Liver (tissue), 9 donors: ENCODE results near the gene HIF1AN. TPM values are rescaled to one million over a fixed set of nuclear protein-coding genes. Genes with fewer than 3 reads are reported as not detected.

Experiments used
- DNase-seq: peaks from one replicate; pipeline ENCODE4 v3.0.0-alpha.2; 2017; ENCODE audit warnings: low spot score
- H3K27ac ChIP-seq, 2 donors: one replicate each; pipeline ENCODE4 v1.7.0; 2013; ENCODE audit warnings: inconsistent platforms in 2 of 2, low read length in 2 of 2, control low read depth in 1 of 2, low read depth in 1 of 2, mild to moderate bottlenecking in 1 of 2
- H3K27me3 ChIP-seq, 4 donors: one replicate each; pipeline versions ENCODE4 v1.6.1 to v1.7.0; 2013; ENCODE audit warnings: low read length in 3 of 4, inconsistent platforms in 1 of 4, mild to moderate bottlenecking in 1 of 4, moderate library complexity in 1 of 4; ENCODE audit not compliant: control insufficient read depth in 4 of 4, insufficient read depth in 4 of 4
- H3K36me3 ChIP-seq, 4 donors: one replicate each; pipeline versions ENCODE4 v1.6.1 to v1.7.0; 2013; ENCODE audit warnings: low read length in 3 of 4, mild to moderate bottlenecking in 3 of 4, low read depth in 1 of 4, moderate library complexity in 1 of 4; ENCODE audit not compliant: control insufficient read depth in 4 of 4, insufficient read depth in 3 of 4
- H3K4me1 ChIP-seq, 4 donors: one replicate each; pipeline versions ENCODE4 v1.6.1 to v1.7.0; 2013; ENCODE audit warnings: low read length in 3 of 4, mild to moderate bottlenecking in 3 of 4, moderate library complexity in 1 of 4; ENCODE audit not compliant: control insufficient read depth in 4 of 4, insufficient read depth in 4 of 4
- H3K4me3 ChIP-seq, 3 donors: one replicate each; pipeline versions ENCODE4 v1.6.1 to v1.7.0; 2013; ENCODE audit warnings: low read length in 3 of 3, control low read depth in 1 of 3, low read depth in 1 of 3, mild to moderate bottlenecking in 1 of 3
- H3K9ac ChIP-seq, 2 donors: one replicate each; pipeline ENCODE4 v1.7.0; 2013; ENCODE audit warnings: low read length in 2 of 2, mild to moderate bottlenecking in 2 of 2, moderate library complexity in 2 of 2, control low read depth in 1 of 2, low read depth in 1 of 2
- H3K9me3 ChIP-seq, 4 donors: one replicate each; pipeline versions ENCODE4 v1.6.1 to v1.7.0; 2013; ENCODE audit warnings: low read length in 3 of 4; ENCODE audit not compliant: control insufficient read depth in 4 of 4
- EGR1 ChIP-seq, 2 donors: IDR thresholded peaks; 2 replicates each; pipeline ENCODE4 v1.6.1; 2016 to 2018; ENCODE audit warnings: antibody characterized with exemption in 2 of 2, low read depth in 2 of 2
- FOXA1 ChIP-seq: IDR thresholded peaks from 2 replicates; pipeline ENCODE4 v1.6.1; 2016; ENCODE audit warnings: antibody characterized with exemption
- FOXA2 ChIP-seq: IDR thresholded peaks from 2 replicates; pipeline ENCODE4 v1.6.1; 2016; ENCODE audit warnings: antibody characterized with exemption
- GABPA ChIP-seq, 2 donors: IDR thresholded peaks in 1 of 2; conservative IDR thresholded peaks in 1 of 2; 2 replicates each; pipeline ENCODE4 v1.6.1; 2016; ENCODE audit warnings: antibody characterized with exemption in 2 of 2, mild to moderate bottlenecking in 1 of 2, moderate library complexity in 1 of 2
- HNF4A ChIP-seq, 2 donors: conservative IDR thresholded peaks; 2 replicates each; pipeline ENCODE4 v1.6.1; 2016; ENCODE audit warnings: antibody characterized with exemption in 2 of 2, mild to moderate bottlenecking in 2 of 2
- HNF4G ChIP-seq: IDR thresholded peaks from 2 replicates; pipeline ENCODE4 v1.6.1; 2016; ENCODE audit warnings: antibody characterized with exemption
- JUND ChIP-seq, 2 donors: IDR thresholded peaks; 2 replicates each; pipeline ENCODE4 v1.6.1; 2016; ENCODE audit warnings: antibody characterized with exemption in 2 of 2
- NR2F2 ChIP-seq: IDR thresholded peaks from 2 replicates; pipeline ENCODE4 v1.6.1; 2016; ENCODE audit warnings: antibody characterized with exemption
- RAD21 ChIP-seq, 2 donors: IDR thresholded peaks; 2 replicates each; pipeline ENCODE4 v1.6.1; 2016; ENCODE audit warnings: antibody characterized with exemption in 2 of 2, mild to moderate bottlenecking in 2 of 2
- RXRA ChIP-seq, 2 donors: IDR thresholded peaks; 2 replicates each; pipeline ENCODE4 v1.6.1; 2017 to 2018; ENCODE audit warnings: antibody characterized with exemption in 2 of 2, mild to moderate bottlenecking in 1 of 2
- SP1 ChIP-seq: IDR thresholded peaks from 2 replicates; pipeline ENCODE4 v1.6.1; 2018; ENCODE audit warnings: antibody characterized with exemption, mild to moderate bottlenecking
- TAF1 ChIP-seq: conservative IDR thresholded peaks from 2 replicates; pipeline ENCODE4 v1.6.1; 2016; ENCODE audit warnings: antibody characterized with exemption, mild to moderate bottlenecking
- YY1 ChIP-seq: IDR thresholded peaks from 2 replicates; pipeline ENCODE4 v1.6.1; 2016; ENCODE audit warnings: antibody characterized with exemption, mild to moderate bottlenecking
- ZBTB33 ChIP-seq: IDR thresholded peaks from 2 replicates; pipeline ENCODE4 v1.6.1; 2016; ENCODE audit warnings: antibody characterized with exemption
- WGBS: extraction: QIAGEN DNeasy Blood & Tissue Kit; methylation state at CpG from one replicate; pipeline ENCODE4 v1.1.7; 2013; 5-methylcytosine and 5-hydroxymethylcytosine counted together
- polyA plus RNA-seq, 2 donors: library from polyadenylated mRNA; stranded (reverse) in 1 of 2; unstranded in 1 of 2; fragments of 200-250 nt in 1 of 2; fragments of >200 nt in 1 of 2; fragmentation: Nextera tagmentation in 1 of 2; extraction: Ambion mirVana in 1 of 2; gene quantifications; one replicate each; pipeline versions ENCODE4 v1.2.1 to v1.2.3, GENCODE V29; 2013 to 2015
- total RNA-seq, 2 donors: library from RNA; depleted of rRNA; stranded (reverse); fragments of >200 nt; gene quantifications; one replicate each; pipeline ENCODE4 v1.2.3, GENCODE V29; 2014
- TF ChIP-seq, protein P1 (sequence below): IDR thresholded peaks from 2 replicates; pipeline ENCODE4 v1.6.1; 2016; ENCODE audit warnings: antibody characterized with exemption
- TF ChIP-seq, protein P2 (sequence below): IDR thresholded peaks from 2 replicates; pipeline ENCODE4 v1.6.1; 2016; ENCODE audit warnings: antibody characterized with exemption
- TF ChIP-seq, protein P3 (sequence below): fragments of 150-350 bp; IDR thresholded peaks from 2 replicates; pipeline ENCODE4 v1.5.1; 2017; ENCODE audit warnings: improper control_type of control experiment, low read depth, low read length; ENCODE audit not compliant: missing input control
- TF ChIP-seq, protein P4 (sequence below): IDR thresholded peaks from 2 replicates; pipeline ENCODE4 v1.6.1; 2016; ENCODE audit warnings: antibody characterized with exemption, mild to moderate bottlenecking
- donor health status: healthy.
- donor health status: healthy.
- donor health status: healthy.
- donor health status: healthy.
- donor health status: healthy.

The HIF1AN gene
- total and polyA plus RNA-seq, 4 donors, result 4.6 to 10.7 (median 7.5) TPM

- WGBS, result 70% methylated on average over 8 of the region's 8 CpGs
- Histone ChIP-seq H3K9ac (no peak overlapping the region), H3K9me3 (no peaks in the 10 kb centered on the region), H3K4me3 (no peak overlapping the region), H3K27ac (no peak overlapping the region), H3K27me3 (peaks cover 0 to 11% (median 3%) of the 10 kb centered on the region in 4 donors), H3K36me3 (no peaks in the 10 kb centered on the region), H3K4me1 (no peaks in the 10 kb centered on the region)
- no peak for DNase-seq
- TF ChIP-seq NR2F2 (no peak), SP1 (no peak), YY1 (no peak), FOXA1 (no peak), JUND (IDR thresholded peaks at IDR 0.05) (no peak), HNF4A (conservative IDR thresholded peaks at IDR 0.05) (no peak), FOXA2 (no peak), GABPA (IDR thresholded peaks at IDR 0.05 in 1 of 2, conservative IDR thresholded peaks at IDR 0.05 in 1 of 2) (no peak), ZBTB33 (no peak), TAF1 (no peak), RAD21 (IDR thresholded peaks at IDR 0.05) (no peak), HNF4G (no peak), EGR1 (IDR thresholded peaks at IDR 0.05; ENCODE audit: low read depth in 2 of 2) (no peak), RXRA (IDR thresholded peaks at IDR 0.05) (no peak)
- TF ChIP-seq, protein P1, sequence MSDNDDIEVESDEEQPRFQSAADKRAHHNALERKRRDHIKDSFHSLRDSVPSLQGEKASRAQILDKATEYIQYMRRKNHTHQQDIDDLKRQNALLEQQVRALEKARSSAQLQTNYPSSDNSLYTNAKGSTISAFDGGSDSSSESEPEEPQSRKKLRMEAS, result no peak
- TF ChIP-seq, protein P2, sequence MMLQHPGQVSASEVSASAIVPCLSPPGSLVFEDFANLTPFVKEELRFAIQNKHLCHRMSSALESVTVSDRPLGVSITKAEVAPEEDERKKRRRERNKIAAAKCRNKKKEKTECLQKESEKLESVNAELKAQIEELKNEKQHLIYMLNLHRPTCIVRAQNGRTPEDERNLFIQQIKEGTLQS, result no peak
- TF ChIP-seq, protein P3, sequence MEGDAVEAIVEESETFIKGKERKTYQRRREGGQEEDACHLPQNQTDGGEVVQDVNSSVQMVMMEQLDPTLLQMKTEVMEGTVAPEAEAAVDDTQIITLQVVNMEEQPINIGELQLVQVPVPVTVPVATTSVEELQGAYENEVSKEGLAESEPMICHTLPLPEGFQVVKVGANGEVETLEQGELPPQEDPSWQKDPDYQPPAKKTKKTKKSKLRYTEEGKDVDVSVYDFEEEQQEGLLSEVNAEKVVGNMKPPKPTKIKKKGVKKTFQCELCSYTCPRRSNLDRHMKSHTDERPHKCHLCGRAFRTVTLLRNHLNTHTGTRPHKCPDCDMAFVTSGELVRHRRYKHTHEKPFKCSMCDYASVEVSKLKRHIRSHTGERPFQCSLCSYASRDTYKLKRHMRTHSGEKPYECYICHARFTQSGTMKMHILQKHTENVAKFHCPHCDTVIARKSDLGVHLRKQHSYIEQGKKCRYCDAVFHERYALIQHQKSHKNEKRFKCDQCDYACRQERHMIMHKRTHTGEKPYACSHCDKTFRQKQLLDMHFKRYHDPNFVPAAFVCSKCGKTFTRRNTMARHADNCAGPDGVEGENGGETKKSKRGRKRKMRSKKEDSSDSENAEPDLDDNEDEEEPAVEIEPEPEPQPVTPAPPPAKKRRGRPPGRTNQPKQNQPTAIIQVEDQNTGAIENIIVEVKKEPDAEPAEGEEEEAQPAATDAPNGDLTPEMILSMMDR, result no peak
- TF ChIP-seq, protein P4, sequence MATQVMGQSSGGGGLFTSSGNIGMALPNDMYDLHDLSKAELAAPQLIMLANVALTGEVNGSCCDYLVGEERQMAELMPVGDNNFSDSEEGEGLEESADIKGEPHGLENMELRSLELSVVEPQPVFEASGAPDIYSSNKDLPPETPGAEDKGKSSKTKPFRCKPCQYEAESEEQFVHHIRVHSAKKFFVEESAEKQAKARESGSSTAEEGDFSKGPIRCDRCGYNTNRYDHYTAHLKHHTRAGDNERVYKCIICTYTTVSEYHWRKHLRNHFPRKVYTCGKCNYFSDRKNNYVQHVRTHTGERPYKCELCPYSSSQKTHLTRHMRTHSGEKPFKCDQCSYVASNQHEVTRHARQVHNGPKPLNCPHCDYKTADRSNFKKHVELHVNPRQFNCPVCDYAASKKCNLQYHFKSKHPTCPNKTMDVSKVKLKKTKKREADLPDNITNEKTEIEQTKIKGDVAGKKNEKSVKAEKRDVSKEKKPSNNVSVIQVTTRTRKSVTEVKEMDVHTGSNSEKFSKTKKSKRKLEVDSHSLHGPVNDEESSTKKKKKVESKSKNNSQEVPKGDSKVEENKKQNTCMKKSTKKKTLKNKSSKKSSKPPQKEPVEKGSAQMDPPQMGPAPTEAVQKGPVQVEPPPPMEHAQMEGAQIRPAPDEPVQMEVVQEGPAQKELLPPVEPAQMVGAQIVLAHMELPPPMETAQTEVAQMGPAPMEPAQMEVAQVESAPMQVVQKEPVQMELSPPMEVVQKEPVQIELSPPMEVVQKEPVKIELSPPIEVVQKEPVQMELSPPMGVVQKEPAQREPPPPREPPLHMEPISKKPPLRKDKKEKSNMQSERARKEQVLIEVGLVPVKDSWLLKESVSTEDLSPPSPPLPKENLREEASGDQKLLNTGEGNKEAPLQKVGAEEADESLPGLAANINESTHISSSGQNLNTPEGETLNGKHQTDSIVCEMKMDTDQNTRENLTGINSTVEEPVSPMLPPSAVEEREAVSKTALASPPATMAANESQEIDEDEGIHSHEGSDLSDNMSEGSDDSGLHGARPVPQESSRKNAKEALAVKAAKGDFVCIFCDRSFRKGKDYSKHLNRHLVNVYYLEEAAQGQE, result no peak
These were observed 34.8 kb downstream of the HIF1AN start for GRCh38 chr10:100570506-100570905.
